Lower lobe of right lung (tissue), 2 donors: ENCODE results near the gene ENO2. TPM values are rescaled to one million over a fixed set of nuclear protein-coding genes. Genes with fewer than 3 reads are reported as not detected.

Experiments used
- ATAC-seq, 2 donors: fragments of 200-7000 bp; cut with Tn5 transposase; one replicate each; pipeline ENCODE4 v1.9.1; 2020 to 2022; ENCODE audit warnings: mild to moderate bottlenecking in 2 of 2, moderate library complexity in 2 of 2
- DNase-seq: peaks from one replicate; pipeline ENCODE4 v3.0.0-alpha.2; 2020
- H3K27ac ChIP-seq: fragments of 200-600 bp; one replicate; pipeline ENCODE4 v1.8.0; 2022
- H3K27me3 ChIP-seq: fragments of 200-600 bp; one replicate; pipeline ENCODE4 v1.8.0; 2022; ENCODE audit warnings: low read depth
- H3K36me3 ChIP-seq: fragments of 200-600 bp; one replicate; pipeline ENCODE4 v1.8.0; 2022; ENCODE audit warnings: mild to moderate bottlenecking
- H3K4me1 ChIP-seq: fragments of 200-600 bp; one replicate; pipeline ENCODE4 v1.8.0; 2022
- H3K4me3 ChIP-seq: fragments of 200-600 bp; one replicate; pipeline ENCODE4 v1.8.0; 2022; ENCODE audit warnings: mild to moderate bottlenecking
- H3K9me3 ChIP-seq: fragments of 200-600 bp; one replicate; pipeline ENCODE4 v1.8.0; 2022
- intact Hi-C: fragments of 100-400 bp; cut with DNase I; formaldehyde crosslinking; loops from one replicate; pipeline ENCODE4 v1.11.0; 2022
- total RNA-seq: library from RNA; stranded (reverse); fragmentation: NEBNext Ultra II Directional; extraction: Animal tissue kit (Norgen Biotek cat#: 25700); gene quantifications from one replicate; pipeline ENCODE4 v1.2.1, GENCODE V29; 2021
- TF ChIP-seq, protein P1 (sequence below): fragments of 200-600 bp; IDR thresholded peaks from one replicate; pipeline ENCODE4 v1.8.0; 2022; ENCODE audit warnings: antibody characterized with exemption, mild to moderate bottlenecking
- donor health status: DM: no; HTN: yes; CAD: no; lungs with severe emphysema.

Gene ENO2
- total RNA-seq, 1 donor from 2014 or later, result 41.9 TPM

DNA sequence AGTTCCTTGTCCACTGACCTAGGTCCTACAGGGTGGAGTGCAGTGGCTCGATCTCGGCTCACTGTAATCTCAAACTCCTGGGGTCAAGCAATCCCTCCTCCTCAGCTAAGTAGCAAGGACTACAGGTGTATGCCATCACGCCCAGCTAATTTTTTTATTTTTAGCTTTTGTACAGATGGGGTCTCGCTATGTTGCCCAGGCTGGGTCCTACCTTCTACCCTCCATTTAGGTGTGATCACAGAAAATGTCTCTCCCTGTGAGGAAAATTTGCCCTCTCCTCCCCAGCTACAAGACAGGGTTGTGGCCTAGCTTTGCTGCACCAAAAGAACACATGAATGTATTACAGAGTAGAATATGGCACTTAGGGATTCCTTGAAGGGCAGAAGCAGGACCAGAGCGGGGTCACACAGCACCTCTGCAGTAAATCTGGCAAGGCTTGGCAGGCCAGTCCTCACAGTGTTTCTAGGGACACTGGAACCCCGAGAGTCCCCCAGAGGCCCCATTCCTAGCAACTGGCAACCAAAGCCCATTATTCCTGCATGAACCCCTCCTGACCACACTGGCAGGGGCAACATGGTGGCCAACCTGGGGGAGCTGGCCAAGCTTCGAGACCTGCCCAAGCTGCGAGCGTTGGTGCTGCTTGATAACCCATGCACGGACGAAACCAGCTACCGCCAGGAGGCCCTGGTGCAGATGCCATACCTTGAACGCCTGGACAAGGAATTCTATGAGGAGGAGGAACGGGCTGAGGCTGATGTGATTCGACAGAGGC lies 2.0 kb upstream of the ENO2 start:
- TF ChIP-seq, protein P1, sequence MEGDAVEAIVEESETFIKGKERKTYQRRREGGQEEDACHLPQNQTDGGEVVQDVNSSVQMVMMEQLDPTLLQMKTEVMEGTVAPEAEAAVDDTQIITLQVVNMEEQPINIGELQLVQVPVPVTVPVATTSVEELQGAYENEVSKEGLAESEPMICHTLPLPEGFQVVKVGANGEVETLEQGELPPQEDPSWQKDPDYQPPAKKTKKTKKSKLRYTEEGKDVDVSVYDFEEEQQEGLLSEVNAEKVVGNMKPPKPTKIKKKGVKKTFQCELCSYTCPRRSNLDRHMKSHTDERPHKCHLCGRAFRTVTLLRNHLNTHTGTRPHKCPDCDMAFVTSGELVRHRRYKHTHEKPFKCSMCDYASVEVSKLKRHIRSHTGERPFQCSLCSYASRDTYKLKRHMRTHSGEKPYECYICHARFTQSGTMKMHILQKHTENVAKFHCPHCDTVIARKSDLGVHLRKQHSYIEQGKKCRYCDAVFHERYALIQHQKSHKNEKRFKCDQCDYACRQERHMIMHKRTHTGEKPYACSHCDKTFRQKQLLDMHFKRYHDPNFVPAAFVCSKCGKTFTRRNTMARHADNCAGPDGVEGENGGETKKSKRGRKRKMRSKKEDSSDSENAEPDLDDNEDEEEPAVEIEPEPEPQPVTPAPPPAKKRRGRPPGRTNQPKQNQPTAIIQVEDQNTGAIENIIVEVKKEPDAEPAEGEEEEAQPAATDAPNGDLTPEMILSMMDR, result no peak
- intact Hi-C loops, result no loop called here
- H3K27ac ChIP-seq, result no peak overlapping the region
- peaks cover 4% of the 10 kb centered on the region for H3K27me3 ChIP-seq
- H3K4me3 ChIP-seq, result no peak overlapping the region
- H3K36me3 ChIP-seq, result peaks cover 6% of the 10 kb centered on the region
- ATAC-seq, result no peak
- no peaks in the 10 kb centered on the region for H3K9me3 ChIP-seq
- peaks cover 15% of the 10 kb centered on the region for H3K4me1 ChIP-seq
- peak; percentile 47 for DNase-seq

DNA sequence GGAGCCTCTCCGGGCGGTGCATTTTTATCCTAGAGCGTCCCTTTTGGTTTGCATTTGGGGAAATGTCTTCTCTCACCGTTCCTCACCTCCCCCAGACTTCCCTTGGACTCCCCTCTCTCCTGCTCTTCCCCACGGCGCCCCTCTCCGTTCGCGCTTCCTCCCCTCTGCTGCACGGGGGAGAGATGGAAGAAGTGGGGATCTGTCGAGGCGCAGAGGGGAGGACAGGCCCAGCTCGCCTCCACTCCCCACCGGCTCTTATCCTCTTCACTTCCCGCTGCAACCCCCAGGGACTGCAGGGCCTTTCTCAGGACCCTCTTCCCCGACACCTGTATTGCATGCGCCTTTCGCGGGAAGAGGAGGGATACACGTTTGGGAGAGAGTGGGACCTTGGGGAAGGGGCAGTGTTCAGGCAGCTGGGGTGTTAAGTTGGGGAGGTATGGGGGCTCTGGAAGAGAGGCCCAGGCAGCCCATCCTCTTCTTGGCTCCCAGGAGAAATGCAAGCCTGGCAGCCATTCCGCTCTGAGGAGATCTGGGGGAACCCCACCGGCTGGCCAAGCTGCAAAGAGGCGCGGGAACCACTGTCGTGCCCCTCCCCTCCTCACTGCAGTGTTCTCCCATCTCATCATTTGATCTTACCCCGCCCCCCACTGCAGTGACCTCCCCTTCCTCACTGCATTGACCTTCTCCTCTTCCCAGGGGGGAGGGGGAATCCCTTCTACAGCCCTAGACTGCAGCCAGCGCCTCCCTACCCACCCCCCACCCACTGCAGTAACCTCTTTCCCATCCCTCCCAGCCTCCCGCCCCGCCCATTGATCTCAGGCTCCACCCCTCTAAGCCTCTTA lies 788 bp downstream of the ENO2 start:
- peaks cover 15% of the 10 kb centered on the region for H3K4me1 ChIP-seq
- H3K27me3 ChIP-seq, result peaks cover 4% of the 10 kb centered on the region
- ATAC-seq (peak; percentile 5 to 24), DNase-seq (peak; percentile 49)
- peak overlapping the region; percentile 83 for H3K4me3 ChIP-seq
- TF ChIP-seq, protein P1, result no peak
- no peaks in the 10 kb centered on the region for H3K9me3 ChIP-seq
- H3K27ac ChIP-seq, result peak overlapping the region; percentile 76
- peaks cover 16% of the 10 kb centered on the region for H3K36me3 ChIP-seq
- intact Hi-C loops, result no loop called here

GRCh38 chr12:6915789-6916285 lies 1.5 kb downstream of the ENO2 start:
- Histone ChIP-seq H3K4me1 (peaks cover 15% of the 10 kb centered on the region), H3K9me3 (no peaks in the 10 kb centered on the region), H3K27me3 (peaks cover 4% of the 10 kb centered on the region), H3K4me3 (no peak overlapping the region), H3K27ac (no peak overlapping the region), H3K36me3 (peaks cover 16% of the 10 kb centered on the region)
- intact Hi-C loops, result no loop called here
- ATAC-seq, result no peak
- no peak for DNase-seq
- TF ChIP-seq, protein P1, result no peak

- H3K4me3 ChIP-seq, result no peak overlapping the region
- intact Hi-C loops, result no loop called here
- DNase-seq (peak; percentile 40), ATAC-seq (no peak)
- TF ChIP-seq, protein P1, result no peak
- H3K36me3 ChIP-seq, result peaks cover 17% of the 10 kb centered on the region
- peaks cover 15% of the 10 kb centered on the region for H3K4me1 ChIP-seq
- no peaks in the 10 kb centered on the region for H3K9me3 ChIP-seq
- no peak overlapping the region for H3K27ac ChIP-seq
- H3K27me3 ChIP-seq, result peaks cover 4% of the 10 kb centered on the region
These were observed 2.2 kb downstream of the ENO2 start for GRCh38 chr12:6916426-6917200.
